HG03159 (cell line): ENCODE data around the gene MAPK12.
"Not testable (repeated sequence)": the region's sequence is repeated elsewhere in the genome, so short reads cannot be mapped to it uniquely, and the experiment has no call there.

Source experiments
- ATAC-seq: cut with Tn5 transposase; IDR thresholded peaks from one replicate; pipeline ENCODE4 v1.9.1; 2021; ENCODE audit warnings: mild to moderate bottlenecking, moderate library complexity; ENCODE audit not compliant: unreplicated experiment

MAPK12 gene

DNA sequence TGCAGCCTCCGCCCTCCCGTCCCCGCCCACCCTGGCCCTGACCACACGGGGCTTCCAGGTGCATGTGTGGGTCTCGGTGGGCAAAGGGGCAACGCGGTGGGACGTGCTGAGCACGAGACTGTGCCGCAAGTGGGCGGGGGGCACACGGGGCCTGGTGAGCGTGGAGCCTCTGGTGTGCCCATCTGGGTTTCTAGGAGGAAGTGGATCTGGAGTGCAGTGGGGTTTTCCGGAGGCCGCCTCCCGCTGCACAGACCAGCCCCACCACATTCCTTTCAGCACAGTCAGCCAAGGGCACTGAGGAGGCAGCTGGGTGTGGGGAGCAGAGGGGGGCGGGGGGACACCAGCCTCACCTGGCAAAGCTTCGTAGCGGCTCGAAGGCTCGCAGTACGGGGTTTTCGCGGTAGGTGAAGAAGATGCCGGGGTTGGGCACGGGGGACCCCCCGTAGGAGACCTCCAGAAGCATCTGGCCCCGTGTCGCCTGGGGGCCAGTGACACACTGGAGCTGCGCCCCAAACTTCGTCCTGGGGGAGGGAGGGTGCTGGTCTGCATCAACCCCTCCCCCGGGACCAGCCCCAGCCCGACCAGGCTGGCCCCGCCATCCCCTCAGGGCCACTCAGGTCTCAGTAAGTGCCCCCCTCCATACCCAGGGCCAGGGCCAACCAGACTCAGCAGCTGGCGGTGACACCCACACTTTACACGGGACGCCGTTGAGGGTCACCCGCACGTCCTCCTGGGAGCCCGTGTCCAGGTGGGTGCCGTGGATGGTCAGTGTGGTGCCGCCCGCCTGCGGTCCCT, 21.1 kb upstream of the MAPK12 start:
- ATAC-seq: no peak

GRCh38 chr22:50281957-50282356, 20.5 kb upstream of the MAPK12 start:
- ATAC-seq: no peak

DNA sequence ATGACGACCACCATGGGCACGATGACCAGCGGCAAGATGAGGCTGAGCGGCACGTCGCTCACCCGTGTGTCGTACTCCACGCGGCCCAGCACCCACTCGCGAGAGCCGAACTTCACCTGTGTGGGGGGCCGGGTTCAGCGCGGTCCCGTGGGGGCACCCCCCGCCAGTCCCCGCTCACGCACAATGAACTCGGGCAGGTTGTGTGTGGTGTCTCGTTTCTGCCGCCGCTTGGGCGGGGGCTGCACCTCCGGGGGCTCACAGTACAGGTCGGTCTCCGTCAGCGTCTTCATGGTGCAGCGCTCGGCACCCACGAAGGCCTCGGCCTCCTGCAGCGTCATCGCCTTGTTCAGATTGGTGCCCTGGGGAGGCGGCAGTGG, 19.9 kb upstream of the MAPK12 start:
- ATAC-seq: no peak

GRCh38 chr22:50280708-50281383, 19.4 kb upstream of the MAPK12 start:
- ATAC-seq: no peak

- ATAC-seq: no peak
Observed at GRCh38 chr22:50280022-50280707, 18.7 kb upstream of the MAPK12 start.

GRCh38 chr22:50278956-50279619, 17.6 kb upstream of the MAPK12 start:
- ATAC-seq: no peak

DNA sequence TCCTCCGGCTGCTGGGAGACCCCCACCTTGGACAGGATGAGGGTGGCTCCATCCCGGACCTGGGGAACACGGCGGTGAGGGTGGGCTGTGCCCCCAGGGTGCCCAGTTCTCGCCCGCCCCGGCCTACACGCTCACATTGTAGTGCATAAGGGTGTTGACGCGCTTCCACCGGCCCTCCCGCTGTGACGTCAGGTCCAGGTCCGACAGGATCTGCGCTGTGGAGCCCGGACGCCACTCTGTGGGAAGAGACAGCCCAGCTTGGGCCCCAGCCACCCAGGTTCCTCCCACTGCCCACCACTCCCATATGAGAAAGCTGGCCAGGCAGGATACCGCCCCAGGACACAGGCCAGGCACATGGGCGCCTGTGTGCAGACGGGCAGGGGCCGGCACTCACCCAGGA, 17.0 kb upstream of the MAPK12 start:
- ATAC-seq: no peak

DNA sequence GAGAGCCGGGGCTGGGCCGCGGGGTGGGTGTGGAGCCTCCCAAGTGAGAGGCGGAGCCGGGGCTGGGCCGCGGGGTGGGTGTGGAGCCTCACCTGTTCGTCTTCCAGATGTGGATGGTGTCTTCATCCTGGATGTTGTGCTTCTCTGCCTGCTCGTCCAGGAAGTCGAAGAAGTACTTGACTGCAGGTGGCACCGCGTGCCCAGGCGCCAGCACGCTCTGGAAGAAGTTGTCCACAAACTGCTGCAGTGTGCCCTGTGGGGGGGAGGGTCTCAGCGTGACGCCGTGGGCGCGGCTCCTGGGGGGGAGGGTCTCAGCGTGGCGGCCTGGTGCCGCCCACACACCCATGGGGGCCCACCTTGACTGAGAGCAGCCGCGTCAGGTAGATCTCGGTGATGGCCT, 16.3 kb upstream of the MAPK12 start:
- no peak for ATAC-seq

GRCh38 chr22:50276143-50276542, 14.7 kb upstream of the MAPK12 start:
- ATAC-seq: no peak

DNA sequence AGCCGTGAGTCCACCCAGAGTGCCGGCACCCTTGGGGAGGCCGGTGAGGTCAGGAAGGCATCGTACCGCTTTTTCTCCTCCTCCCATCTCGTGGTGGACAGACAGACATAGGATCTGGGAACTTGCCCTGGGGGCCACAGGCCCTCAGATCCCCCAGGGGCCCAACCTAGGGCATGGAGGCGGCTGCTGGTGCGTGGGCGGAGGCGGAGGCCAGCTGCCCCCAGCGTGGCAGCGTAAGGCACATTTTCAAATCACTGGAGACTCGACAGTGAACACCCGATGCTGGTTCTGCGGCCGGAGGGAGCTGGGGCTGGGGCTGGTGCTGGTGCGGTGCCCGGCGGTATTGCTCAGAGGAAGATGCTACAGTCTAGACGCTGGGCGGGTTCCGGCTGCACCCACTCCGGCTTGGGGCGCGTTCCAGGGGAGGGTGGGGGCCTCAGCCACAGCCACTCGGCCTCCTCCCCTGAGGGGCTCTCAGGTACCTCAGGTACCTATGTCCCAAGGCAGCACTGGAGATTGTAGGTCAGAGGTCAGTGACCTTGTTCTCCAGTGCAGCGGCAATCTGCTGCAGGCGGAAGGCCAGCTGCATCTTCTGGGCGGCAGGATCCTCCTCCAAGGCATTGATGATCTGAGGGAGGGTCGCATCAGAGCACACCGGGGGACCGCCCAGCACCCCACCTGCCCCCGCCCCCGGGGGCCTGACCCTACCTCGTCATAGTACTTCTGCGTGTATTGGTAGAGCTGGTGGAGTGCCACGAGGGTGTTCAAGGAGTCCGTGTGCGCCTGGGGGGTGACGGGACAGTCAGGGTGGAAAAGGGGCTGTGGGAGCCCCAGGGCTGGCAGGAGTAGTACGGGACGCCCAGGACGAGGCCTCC, 13.9 kb upstream of the MAPK12 start:
- ATAC-seq: no peak

- no peak for ATAC-seq
Observed at GRCh38 chr22:50274771-50275170, 13.3 kb upstream of the MAPK12 start.

DNA sequence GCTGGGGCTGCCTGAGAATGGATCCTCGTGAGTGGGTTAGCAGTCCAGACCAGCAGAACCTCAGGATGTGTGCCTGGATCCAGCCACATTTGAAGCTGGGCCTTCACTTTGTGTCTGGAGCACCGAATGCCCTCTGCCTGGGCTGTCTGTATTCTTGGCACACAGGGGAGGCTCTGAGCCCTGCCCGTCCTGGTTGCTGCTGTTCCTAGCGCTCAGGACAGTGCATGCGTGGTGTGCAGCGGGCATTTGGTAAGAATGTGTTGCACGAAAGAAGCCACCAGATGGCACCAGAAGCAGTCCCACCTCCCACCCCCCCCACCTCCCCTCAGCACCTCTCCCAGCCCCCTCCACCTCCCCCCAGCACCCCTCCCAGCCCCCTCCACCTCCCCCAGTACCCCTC, 12.8 kb upstream of the MAPK12 start:
- no peak for ATAC-seq

- not testable (repeated sequence) for ATAC-seq
Observed at GRCh38 chr22:50273781-50274180, 12.3 kb upstream of the MAPK12 start.

- ATAC-seq: not testable (repeated sequence)
Observed at GRCh38 chr22:50273352-50273751, 11.9 kb upstream of the MAPK12 start.

DNA sequence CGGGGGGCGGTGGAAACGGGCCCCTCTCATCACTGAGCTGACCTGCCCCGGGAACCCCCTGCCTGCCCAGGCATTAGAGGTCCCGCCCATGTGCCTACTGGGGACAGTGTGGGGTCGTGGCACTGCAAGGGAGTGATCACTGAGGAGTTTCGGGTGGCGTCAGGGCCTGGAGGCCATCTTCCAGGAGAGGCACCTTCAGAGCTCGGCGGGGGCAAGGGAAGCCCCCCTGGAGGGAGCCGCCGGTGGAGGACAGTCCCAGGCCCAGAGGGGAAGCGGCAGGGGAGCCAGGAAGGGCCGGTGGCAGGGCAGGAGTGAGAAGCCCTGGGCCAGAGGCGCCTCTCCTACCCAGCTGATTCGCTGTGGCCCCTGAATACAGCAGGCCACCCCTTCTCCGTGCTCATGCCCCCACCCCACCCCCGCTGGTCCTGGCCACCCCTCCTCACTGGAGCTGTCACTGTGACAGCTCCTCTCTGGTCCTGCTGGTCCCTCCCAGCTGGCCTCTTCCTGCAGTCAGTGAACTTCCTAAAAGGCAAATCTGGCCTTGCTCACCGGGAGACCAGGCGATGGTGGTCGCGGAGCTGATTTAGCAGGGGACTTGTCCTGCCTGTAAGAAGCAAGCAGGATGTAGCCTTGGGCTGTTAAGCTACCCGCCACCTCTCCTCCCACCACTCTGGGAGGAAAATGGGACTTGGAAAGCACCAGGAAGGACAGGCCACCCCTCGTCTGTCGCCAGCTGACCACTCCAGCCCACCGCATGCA, 10.7 kb upstream of the MAPK12 start:
- no peak for ATAC-seq

DNA sequence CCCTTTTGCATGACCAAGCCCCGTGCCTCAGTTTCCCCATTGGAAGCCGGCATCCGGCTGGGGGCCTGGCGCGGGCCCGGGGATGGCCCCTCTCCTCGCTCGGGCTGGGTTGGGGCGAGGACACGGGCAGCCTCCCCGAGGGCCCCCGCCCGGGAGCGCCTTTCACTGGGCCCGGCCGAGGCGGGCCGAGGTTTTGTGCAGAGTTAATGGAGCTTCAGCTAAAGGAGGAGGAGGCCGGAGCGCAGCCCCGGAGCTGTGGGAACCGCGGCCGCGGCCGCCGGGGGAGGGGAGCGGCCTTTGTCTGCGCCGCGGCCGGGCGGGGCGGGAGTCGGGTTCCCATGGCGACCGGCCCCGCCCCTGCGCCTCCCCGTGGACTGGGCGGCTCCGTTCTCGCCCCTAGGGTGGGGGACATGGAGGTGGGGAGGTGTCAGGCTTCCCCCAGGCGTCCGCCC, 10.1 kb upstream of the MAPK12 start:
- no peak for ATAC-seq

DNA sequence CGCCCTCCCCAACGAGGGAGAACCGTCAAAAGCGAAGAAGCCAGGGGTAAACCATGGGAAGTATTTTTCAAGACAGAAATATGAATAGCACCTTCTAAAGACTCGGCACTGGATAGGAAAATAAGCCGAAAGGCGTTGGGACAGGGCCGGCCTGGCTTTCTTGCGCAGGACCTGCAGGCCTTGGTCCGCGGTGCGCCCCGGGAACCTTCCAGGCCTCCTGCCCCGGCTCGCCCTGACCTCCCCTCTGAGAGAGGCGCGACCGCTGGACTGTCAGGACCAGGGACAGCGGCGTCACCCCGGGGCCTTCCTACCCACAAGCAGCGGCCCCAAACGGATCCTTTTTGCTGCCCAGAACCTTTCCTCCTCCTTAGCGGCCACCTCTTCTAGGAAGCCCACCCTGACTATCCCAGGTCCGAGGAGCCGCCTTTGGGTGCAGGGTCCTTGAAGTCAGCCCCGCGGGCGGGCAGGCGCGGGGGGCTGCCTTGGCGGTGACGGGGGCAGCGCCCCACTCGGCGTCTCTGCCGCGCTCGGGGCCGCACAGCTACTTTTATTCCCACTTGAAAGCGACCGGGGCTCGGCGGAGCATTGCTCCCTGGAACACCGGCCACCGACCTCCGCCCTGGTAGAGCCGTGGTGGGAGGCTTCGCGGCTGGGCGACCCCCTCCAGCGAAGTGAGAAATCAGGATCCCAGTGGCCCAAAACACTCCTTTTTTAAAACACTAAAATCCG, 9.3 kb upstream of the MAPK12 start:
- ATAC-seq: no peak

- ATAC-seq: no peak
Observed at GRCh38 chr22:50269970-50270665, 8.6 kb upstream of the MAPK12 start, which contains the start of gene MAPK11. MAPK11 (minus strand) TSS chr22:50270380; CDS start chr22:50270292, 88 bp downstream.
